ENCODE data around the gene CNKSR3. TPM values are rescaled to one million over a fixed set of nuclear protein-coding genes. Genes with fewer than 3 reads are reported as not detected.
"Not testable (repeated sequence)": the region's sequence is repeated elsewhere in the genome, so short reads cannot be mapped to it uniquely, and the experiment has no call there.

Gene CNKSR3
- total RNA-seq, 4 donors from 2014 or later = 11.7 to 22.7 (median 13.7) TPM

GRCh38 chr6:154550779-154551178, 40.3 kb upstream of the CNKSR3 start:
- DNase-seq (ENCODE audit: low spot score in 2 of 2) = no peak
- Histone ChIP-seq H3K4me3 (no peak overlapping the region), H3K9me3 (no peaks in the 10 kb centered on the region), H3K4me1 (peaks cover 0 to 17% (median 0%) of the 10 kb centered on the region in 4 donors), H3K36me3 (no peaks in the 10 kb centered on the region), H3K27me3 (no peaks in the 10 kb centered on the region), H3K27ac (no peak overlapping the region)
- TF ChIP-seq CTCF (IDR thresholded peaks at IDR 0.05) (no peak), POLR2A (IDR thresholded peaks at IDR 0.05) (no peak), EP300 (IDR thresholded peaks at IDR 0.05) (no peak)

GRCh38 chr6:154549179-154549578, 38.7 kb upstream of the CNKSR3 start:
- Histone ChIP-seq H3K4me3 (no peak overlapping the region), H3K27me3 (no peaks in the 10 kb centered on the region), H3K27ac (no peak overlapping the region), H3K36me3 (no peaks in the 10 kb centered on the region), H3K4me1 (peaks cover 0 to 14% (median 0%) of the 10 kb centered on the region in 4 donors), H3K9me3 (no peaks in the 10 kb centered on the region)
- no peak for DNase-seq (ENCODE audit: low spot score in 2 of 2)
- 92 to 93% methylated on average over 6 of the region's 6 CpGs for WGBS, 2 donors
- no peak for TF ChIP-seq EP300 (IDR thresholded peaks at IDR 0.05)
- no peak for TF ChIP-seq POLR2A (IDR thresholded peaks at IDR 0.05)
- no peak for TF ChIP-seq CTCF (IDR thresholded peaks at IDR 0.05)

- Histone ChIP-seq H3K4me1 (peaks cover 0 to 14% (median 0%) of the 10 kb centered on the region in 4 donors), H3K27me3 (no peaks in the 10 kb centered on the region), H3K4me3 (no peak overlapping the region), H3K36me3 (no peaks in the 10 kb centered on the region), H3K9me3 (no peaks in the 10 kb centered on the region), H3K27ac (peak overlapping the region in 2 of 4 donors; percentile 60 to 62)
- peak; percentile 19 to 24 for DNase-seq (ENCODE audit: low spot score in 2 of 2)
- 22 to 23% methylated on average over 8 of the region's 8 CpGs for WGBS, 2 donors
- TF ChIP-seq CTCF (IDR thresholded peaks at IDR 0.05) (no peak), POLR2A (IDR thresholded peaks at IDR 0.05) (no peak), EP300 (IDR thresholded peaks at IDR 0.05) (no peak)
Measured at GRCh38 chr6:154548130-154548830, 37.8 kb upstream of the CNKSR3 start.

- DNase-seq (ENCODE audit: low spot score in 2 of 2) = no peak
- WGBS, 2 donors = 76 to 78% methylated on average over 5 of the region's 5 CpGs
- H3K36me3 ChIP-seq = no peaks in the 10 kb centered on the region
- no peak for TF ChIP-seq EP300 (IDR thresholded peaks at IDR 0.05)
- TF ChIP-seq CTCF (IDR thresholded peaks at IDR 0.05) = no peak
- TF ChIP-seq POLR2A (IDR thresholded peaks at IDR 0.05) = no peak
- H3K27ac ChIP-seq = no peak overlapping the region
- H3K4me3 ChIP-seq = no peak overlapping the region
- H3K4me1 ChIP-seq = peaks cover 0 to 7% (median 0%) of the 10 kb centered on the region in 4 donors
- no peaks in the 10 kb centered on the region for H3K9me3 ChIP-seq
- H3K27me3 ChIP-seq = no peaks in the 10 kb centered on the region
Measured at GRCh38 chr6:154543628-154544027, 33.1 kb upstream of the CNKSR3 start.

GRCh38 chr6:154542747-154543146, 32.3 kb upstream of the CNKSR3 start:
- no peak for DNase-seq (ENCODE audit: low spot score in 2 of 2)
- TF ChIP-seq POLR2A (IDR thresholded peaks at IDR 0.05) = no peak
- TF ChIP-seq EP300 (IDR thresholded peaks at IDR 0.05) = no peak
- no peak for TF ChIP-seq CTCF (IDR thresholded peaks at IDR 0.05)
- no peaks in the 10 kb centered on the region for H3K36me3 ChIP-seq
- H3K9me3 ChIP-seq = no peaks in the 10 kb centered on the region
- no peak overlapping the region for H3K4me3 ChIP-seq
- H3K27me3 ChIP-seq = no peaks in the 10 kb centered on the region
- WGBS, 2 donors = 79 to 81% methylated on average over 5 of the region's 5 CpGs
- no peak overlapping the region for H3K27ac ChIP-seq
- H3K4me1 ChIP-seq = no peaks in the 10 kb centered on the region

- not testable (repeated sequence) for H3K4me3 ChIP-seq; DNase-seq (ENCODE audit: low spot score in 2 of 2); H3K9me3 ChIP-seq; H3K27me3 ChIP-seq; H3K27ac ChIP-seq; H3K4me1 ChIP-seq; H3K36me3 ChIP-seq
- WGBS, 2 donors = 93 to 94% methylated on average over 15 of the region's 15 CpGs
Measured at GRCh38 chr6:154541837-154542236, 31.4 kb upstream of the CNKSR3 start.
